Endothelial cell of umbilical vein (primary cell): ENCODE results near the gene ZNF132. TPM values are rescaled to one million over a fixed set of nuclear protein-coding genes. Genes with fewer than 3 reads are reported as not detected.

Source experiments
- BruUV-seq: library from RNA; stranded (reverse); fragments of 400-500 nt; replicated peaks from 2 replicates; lab custom pipeline; 2021; lab: Mats Ljungman, UMichigan
- CTCF ChIA-PET: fragments of 300-600, 350-600 bp; sonication (Branson Sonifier 250); formaldehyde crosslinking; loops from one replicate; lab custom pipeline; 2021; ENCODE audit warnings: antibody characterized with exemption, inconsistent platforms; lab: Charles Lee
- POLR2A ChIA-PET: fragments of 300-600, 350-600 bp; sonication (Branson Sonifier 250); formaldehyde crosslinking; loops from one replicate; lab custom pipeline; 2021; ENCODE audit warnings: antibody characterized with exemption, inconsistent platforms; lab: Charles Lee
- DNase-seq: peaks from one replicate; pipeline ENCODE4 v3.0.0-alpha.2; 2011; ENCODE audit warnings: low read depth, low spot score
- FAIRE-seq: peaks from 2 replicates; lab custom pipeline; 2011; peaks lifted over from hg19 to GRCh38; lab: Jason Lieb, UNC
- H2AFZ ChIP-seq: 2 replicates; pipeline ENCODE4 v1.6.0; 2012; ENCODE audit warnings: low read depth, low read length, control low read depth, inconsistent platforms
- H3K27ac ChIP-seq: 2 replicates; pipeline ENCODE4 v1.5.1; 2011; ENCODE audit warnings: low read depth, mild to moderate bottlenecking, control low read depth, low read length, moderate library complexity; ENCODE audit not compliant: insufficient read depth
- H3K27me3 ChIP-seq, 2 experiments: 2 replicates each; pipeline versions ENCODE4 v1.6.0 to v1.6.1; 2011; ENCODE audit warnings: low read length in 2 of 2, mixed read lengths in 1 of 2; ENCODE audit not compliant: control insufficient read depth in 2 of 2, insufficient read depth in 2 of 2
- H3K36me3 ChIP-seq, 2 experiments: 2 replicates in 1 of 2; 3 replicates in 1 of 2; pipeline ENCODE4 v1.5.1; 2011; ENCODE audit warnings: low read length in 2 of 2, mild to moderate bottlenecking in 1 of 2, moderate library complexity in 1 of 2; ENCODE audit not compliant: control insufficient read depth in 2 of 2, insufficient read depth in 2 of 2; ENCODE audit errors: extremely low read depth in 1 of 2
- H3K4me1 ChIP-seq: 3 replicates; pipeline ENCODE4 v1.5.1; 2011; ENCODE audit warnings: mild to moderate bottlenecking, low read length; ENCODE audit not compliant: control insufficient read depth, insufficient read depth; ENCODE audit errors: extremely low read depth
- H3K4me2 ChIP-seq: 2 replicates; pipeline ENCODE4 v1.6.1; 2011; ENCODE audit warnings: low read length, control low read depth, mixed read lengths; ENCODE audit not compliant: insufficient read depth
- H3K4me3 ChIP-seq, 3 experiments: fragments of 200-600 bp in 1 of 3; sonication (generic), shearing (Covaris generic) in 1 of 3; replicated peaks in 1 of 3; 2 replicates each; pipeline ENCODE4 v1.5.1; 2011 to 2016; ENCODE audit warnings: control low read depth in 3 of 3, low read length in 3 of 3, mild to moderate bottlenecking in 2 of 3, inconsistent platforms in 1 of 3, low read depth in 1 of 3, moderate library complexity in 1 of 3; ENCODE audit not compliant: insufficient read depth in 1 of 3
- H3K79me2 ChIP-seq: 2 replicates; pipeline ENCODE4 v1.6.0; 2012; ENCODE audit warnings: low read length, inconsistent platforms; ENCODE audit not compliant: control insufficient read depth, insufficient read depth
- H3K9ac ChIP-seq: replicated peaks from 2 replicates; pipeline ENCODE3; 2011; ENCODE audit warnings: low read length, control low read depth; ENCODE audit not compliant: insufficient read depth; ENCODE audit errors: extremely low read depth
- H3K9me1 ChIP-seq: replicated peaks from 3 replicates; pipeline ENCODE4 v1.6.0; 2011; ENCODE audit warnings: mild to moderate bottlenecking, low read length; ENCODE audit not compliant: control insufficient read depth, insufficient read depth; ENCODE audit errors: extremely low read depth
- H3K9me3 ChIP-seq: replicated peaks from 2 replicates; pipeline ENCODE4 v1.5.1; 2012; ENCODE audit warnings: low read length, inconsistent platforms; ENCODE audit not compliant: control insufficient read depth, insufficient read depth
- H4K20me1 ChIP-seq: replicated peaks from 2 replicates; pipeline ENCODE3; 2011; ENCODE audit warnings: mild to moderate bottlenecking, low read length; ENCODE audit not compliant: control insufficient read depth, insufficient read depth; ENCODE audit errors: extremely low read depth
- CTCF ChIP-seq, 2 donors: IDR thresholded peaks; 1 replicate in 1 of 2; 2 replicates in 1 of 2; pipeline ENCODE4 v1.5.1; 2011; ENCODE audit warnings: low read length in 2 of 2, mild to moderate bottlenecking in 2 of 2, moderate library complexity in 2 of 2, control low read depth in 1 of 2, inconsistent platforms in 1 of 2, low read depth in 1 of 2; ENCODE audit not compliant: insufficient read depth in 1 of 2; ENCODE audit errors: extremely low read depth in 1 of 2
- EZH2 ChIP-seq: IDR thresholded peaks from 2 replicates; pipeline ENCODE4 v1.6.1; 2012; ENCODE audit warnings: borderline replicate concordance, low read depth, mild to moderate bottlenecking, moderate library complexity, low read length, inconsistent platforms; ENCODE audit not compliant: severe bottlenecking
- FOS ChIP-seq: IDR thresholded peaks from 2 replicates; pipeline ENCODE4 v1.6.1; 2011; ENCODE audit warnings: mild to moderate bottlenecking, low read length, moderate library complexity, borderline replicate concordance; ENCODE audit not compliant: insufficient read depth
- GATA2 ChIP-seq: IDR thresholded peaks from 2 replicates; pipeline ENCODE4 v1.7.0; 2011; ENCODE audit warnings: low read depth, mild to moderate bottlenecking, moderate library complexity, mixed read lengths, low read length; ENCODE audit not compliant: insufficient read length, insufficient read depth
- JUN ChIP-seq: IDR thresholded peaks from 2 replicates; pipeline ENCODE4 v1.6.1; 2011; ENCODE audit warnings: borderline replicate concordance, low read depth; ENCODE audit not compliant: insufficient read length, insufficient read depth
- MYC ChIP-seq: IDR thresholded peaks from one replicate; pipeline ENCODE4 v1.6.1; 2011; ENCODE audit warnings: mild to moderate bottlenecking, low read depth, low read length
- POLR2A ChIP-seq: IDR thresholded peaks from 2 replicates; pipeline ENCODE4 v1.6.1; 2012; ENCODE audit warnings: low read depth, mild to moderate bottlenecking, control low read depth, low read length
- POLR2AphosphoS5 ChIP-seq: IDR thresholded peaks from 2 replicates; pipeline ENCODE4 v1.6.1; 2012; ENCODE audit warnings: low read depth, mild to moderate bottlenecking, control low read depth, low read length, moderate library complexity; ENCODE audit not compliant: insufficient read depth
- dilution Hi-C: fragments of 300-500 bp; cut with MboI; formaldehyde crosslinking; loops from one replicate; pipeline ENCODE4 v1.15.0; 2019; ENCODE audit warnings: low sequenced_read_pairs; ENCODE audit not compliant: extremely low pct_ligation_motif_present
- intact Hi-C: fragments of 100-400 bp; cut with micrococcal nuclease; formaldehyde crosslinking; loops from one replicate; pipeline ENCODE4 v1.10.0; 2022
- polyA plus RNA-seq, 4 experiments: library from polyadenylated mRNA; depleted of rRNA in 3 of 4; stranded (reverse) in 3 of 4; unstranded in 1 of 4; fragments of >200 nt; gene quantifications; 2 replicates each; pipeline versions ENCODE4 v1.2.1 to v1.2.3, GENCODE V29; 2011 to 2012; ENCODE audit warnings: missing spikeins in 1 of 4
- total RNA-seq: library from RNA; stranded (reverse); gene quantifications from 2 replicates; pipeline ENCODE4 v1.2.3, GENCODE V29; 2021
- TF ChIP-seq, protein P1 (sequence below): IDR thresholded peaks from 2 replicates; pipeline ENCODE4 v1.6.1; 2011; ENCODE audit not compliant: insufficient read depth, insufficient read length

ZNF132 gene
- total and polyA plus RNA-seq, 2 donors (not counting 3 experiments of a cell fraction or from before 2014, with no cell fraction given), result 0.54 to 4.2 TPM

DNA sequence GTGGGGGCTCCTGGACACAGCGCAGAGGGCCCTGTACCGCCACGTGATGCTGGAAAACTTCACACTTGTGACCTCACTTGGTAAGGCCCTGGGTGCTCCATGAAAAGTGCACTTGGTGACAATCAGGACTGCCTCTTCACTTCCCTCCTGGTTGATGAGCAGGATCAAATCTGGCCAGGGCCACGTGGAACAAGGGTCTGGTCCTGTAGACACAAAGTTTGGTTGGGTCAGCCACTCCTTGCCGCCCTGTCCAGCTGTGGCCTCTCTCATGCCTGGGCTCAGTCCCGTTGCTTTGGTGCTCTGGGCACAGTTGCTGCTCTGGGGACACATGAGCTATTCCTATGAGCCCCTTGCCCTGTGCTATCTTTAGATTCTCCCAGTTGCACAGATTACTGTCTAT, 13.8 kb upstream of the ZNF132 start:
- Histone ChIP-seq H2AFZ (no peak overlapping the region), H4K20me1 (no peaks in the 10 kb centered on the region), H3K4me3 (no peak overlapping the region), H3K27me3 (no peaks in the 10 kb centered on the region), H3K9me3 (no peaks in the 10 kb centered on the region), H3K9me1 (no peaks in the 10 kb centered on the region), H3K79me2 (no peaks in the 10 kb centered on the region), H3K27ac (no peak overlapping the region), H3K36me3 (peaks cover 0 to 12% of the 10 kb centered on the region in 2 experiments), H3K4me2 (no peak overlapping the region), H3K9ac (no peak overlapping the region), H3K4me1 (peaks cover 3% of the 10 kb centered on the region)
- no peak for DNase-seq
- ChIA-PET CTCF (no interaction called here), POLR2A (no interaction called here)
- intact Hi-C loops, result no loop called here
- BruUV-seq, result no TSS peak
- dilution Hi-C loops, result no loop called here
- TF ChIP-seq CTCF (IDR thresholded peaks at IDR 0.05; ENCODE audit: extremely low read depth in 1 of 2, insufficient read depth in 1 of 2, low read depth in 1 of 2, low read length in 2 of 2) (no peak), JUN (no peak), EZH2 (no peak), FOS (no peak), GATA2 (no peak), MYC (no peak), POLR2AphosphoS5 (no peak), POLR2A (no peak)
- TF ChIP-seq, protein P1, sequence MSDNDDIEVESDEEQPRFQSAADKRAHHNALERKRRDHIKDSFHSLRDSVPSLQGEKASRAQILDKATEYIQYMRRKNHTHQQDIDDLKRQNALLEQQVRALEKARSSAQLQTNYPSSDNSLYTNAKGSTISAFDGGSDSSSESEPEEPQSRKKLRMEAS, result no peak
- no peak for FAIRE-seq
